Fibroblast of pulmonary artery (primary cell): Measurements from ENCODE around the gene ESYT1.

Source experiments
- DNase-seq: peaks from one replicate; pipeline ENCODE4 v3.0.0-alpha.2; 2010; ENCODE audit warnings: low read depth
- H3K4me3 ChIP-seq: replicated peaks from 2 replicates; pipeline ENCODE4 v1.5.1; 2011; ENCODE audit warnings: low read depth, mild to moderate bottlenecking, control low read depth, low read length, moderate library complexity
- TF ChIP-seq, protein P1 (sequence below): IDR thresholded peaks from 2 replicates; pipeline ENCODE4 v1.5.1; 2011; ENCODE audit warnings: mild to moderate bottlenecking, control low read depth, low read length, inconsistent platforms; ENCODE audit errors: missing control alignments

The ESYT1 gene

DNA sequence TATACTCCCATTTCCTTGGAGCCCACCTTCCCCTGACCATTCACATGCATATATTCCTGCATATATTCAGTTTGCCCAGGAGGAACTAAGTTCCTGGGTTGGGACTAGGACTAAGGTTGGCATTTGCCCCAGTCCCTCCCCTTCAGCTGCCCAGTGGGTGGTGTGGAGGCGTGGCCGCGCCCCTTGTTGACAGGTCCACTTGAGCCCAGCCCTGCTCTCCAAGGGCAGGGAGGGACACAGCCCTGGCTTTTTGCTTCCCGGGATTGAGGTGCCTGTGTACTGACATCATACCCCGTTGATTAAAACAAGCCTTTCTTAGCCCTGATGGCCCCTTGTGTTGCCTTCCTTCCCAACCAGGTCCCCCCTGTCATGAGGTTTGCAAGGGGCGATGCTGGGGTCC is 40.8 kb upstream of the ESYT1 start:
- no peak overlapping the region for H3K4me3 ChIP-seq
- no peak for DNase-seq
- TF ChIP-seq, protein P1, sequence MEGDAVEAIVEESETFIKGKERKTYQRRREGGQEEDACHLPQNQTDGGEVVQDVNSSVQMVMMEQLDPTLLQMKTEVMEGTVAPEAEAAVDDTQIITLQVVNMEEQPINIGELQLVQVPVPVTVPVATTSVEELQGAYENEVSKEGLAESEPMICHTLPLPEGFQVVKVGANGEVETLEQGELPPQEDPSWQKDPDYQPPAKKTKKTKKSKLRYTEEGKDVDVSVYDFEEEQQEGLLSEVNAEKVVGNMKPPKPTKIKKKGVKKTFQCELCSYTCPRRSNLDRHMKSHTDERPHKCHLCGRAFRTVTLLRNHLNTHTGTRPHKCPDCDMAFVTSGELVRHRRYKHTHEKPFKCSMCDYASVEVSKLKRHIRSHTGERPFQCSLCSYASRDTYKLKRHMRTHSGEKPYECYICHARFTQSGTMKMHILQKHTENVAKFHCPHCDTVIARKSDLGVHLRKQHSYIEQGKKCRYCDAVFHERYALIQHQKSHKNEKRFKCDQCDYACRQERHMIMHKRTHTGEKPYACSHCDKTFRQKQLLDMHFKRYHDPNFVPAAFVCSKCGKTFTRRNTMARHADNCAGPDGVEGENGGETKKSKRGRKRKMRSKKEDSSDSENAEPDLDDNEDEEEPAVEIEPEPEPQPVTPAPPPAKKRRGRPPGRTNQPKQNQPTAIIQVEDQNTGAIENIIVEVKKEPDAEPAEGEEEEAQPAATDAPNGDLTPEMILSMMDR, result no peak

DNA sequence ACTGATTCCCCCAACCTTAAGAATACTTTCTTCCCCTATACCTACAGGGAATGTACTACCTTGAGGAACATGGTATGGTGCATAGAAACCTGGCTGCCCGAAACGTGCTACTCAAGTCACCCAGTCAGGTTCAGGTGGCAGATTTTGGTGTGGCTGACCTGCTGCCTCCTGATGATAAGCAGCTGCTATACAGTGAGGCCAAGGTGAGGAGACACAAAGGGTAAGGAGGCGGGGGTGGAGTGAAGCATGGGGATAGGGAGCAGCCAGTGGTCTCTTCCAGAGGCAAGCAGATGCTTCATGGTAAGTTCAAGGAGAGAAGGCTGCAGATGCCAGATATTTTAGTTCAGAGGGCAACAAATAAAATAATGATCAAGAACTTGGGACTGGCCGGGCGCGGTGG is 30.3 kb upstream of the ESYT1 start:
- TF ChIP-seq, protein P1, result no peak

GRCh38 chr12:56098592-56098991 is 29.5 kb upstream of the ESYT1 start:
- TF ChIP-seq, protein P1, result no peak
- no peak for DNase-seq

More for the DNA sequence above, 30.3 kb upstream of the ESYT1 start:
- no peak overlapping the region for H3K4me3 ChIP-seq
- no peak for DNase-seq

GRCh38 chr12:56099787-56100186 is 28.3 kb upstream of the ESYT1 start:
- TF ChIP-seq, protein P1, result no peak
- H3K4me3 ChIP-seq, result no peak overlapping the region
- no peak for DNase-seq

More at GRCh38 chr12:56098592-56098991, 29.5 kb upstream of the ESYT1 start:
- H3K4me3 ChIP-seq, result no peak overlapping the region

DNA sequence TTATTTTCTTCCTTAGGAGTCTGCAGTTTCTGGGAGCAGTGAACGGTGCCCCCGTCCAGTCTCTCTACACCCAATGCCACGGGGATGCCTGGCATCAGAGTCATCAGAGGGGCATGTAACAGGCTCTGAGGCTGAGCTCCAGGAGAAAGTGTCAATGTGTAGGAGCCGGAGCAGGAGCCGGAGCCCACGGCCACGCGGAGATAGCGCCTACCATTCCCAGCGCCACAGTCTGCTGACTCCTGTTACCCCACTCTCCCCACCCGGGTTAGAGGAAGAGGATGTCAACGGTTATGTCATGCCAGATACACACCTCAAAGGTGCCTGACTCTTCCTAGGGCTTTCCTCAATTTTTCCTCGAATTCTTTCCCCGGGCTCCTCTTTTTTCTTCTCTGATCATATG is 27.0 kb upstream of the ESYT1 start:
- H3K4me3 ChIP-seq, result no peak overlapping the region
- TF ChIP-seq, protein P1, result no peak

GRCh38 chr12:56102683-56103065 is 25.4 kb upstream of the ESYT1 start:
- TF ChIP-seq, protein P1, result no peak
- no peak overlapping the region for H3K4me3 ChIP-seq
- DNase-seq, result no peak

More for the DNA sequence above, 27.0 kb upstream of the ESYT1 start:
- no peak for DNase-seq

- no peak for DNase-seq
- H3K4me3 ChIP-seq, result peak overlapping the region; percentile 90
- TF ChIP-seq, protein P1, result no peak
These were observed 24.9 kb upstream of the ESYT1 start for GRCh38 chr12:56103066-56103711.
